ENCODE measurements around the gene EIF4EBP2. TPM values are rescaled to one million over a fixed set of nuclear protein-coding genes. Genes with fewer than 3 reads are reported as not detected.

EIF4EBP2 gene
- total RNA-seq, 1 experiment from 2014 or later = 36.7 TPM

- H2AFZ ChIP-seq (ENCODE audit: low read depth, low read length, poor library complexity, severe bottlenecking) = no peak overlapping the region
- intact Hi-C loops (cut with micrococcal nuclease) = loop anchor here (1.0 to 10.0 kb wide), 4 partner anchors 98 to 400 kb away; partner anchors contain the start of gene TYSND1
Measured at GRCh38 chr10:70364772-70365091, 39.2 kb upstream of the EIF4EBP2 start.

More at GRCh38 chr10:70364772-70365091, 39.2 kb upstream of the EIF4EBP2 start:
- TF ChIP-seq TCF7L2 (IDR thresholded peaks at IDR 0.05; ENCODE audit: borderline replicate concordance, extremely low read depth, insufficient read depth, insufficient read length) (no peak), EGR1 (IDR thresholded peaks at IDR 0.05; ENCODE audit: low read depth) (no peak), MAX (IDR thresholded peaks at IDR 0.05) (no peak), ZFX (IDR thresholded peaks at IDR 0.05) (no peak), YY1 (IDR thresholded peaks at IDR 0.05; ENCODE audit: extremely low read depth, insufficient replicate concordance, low read depth, low read length) (no peak), ATF3 (IDR thresholded peaks at IDR 0.05) (no peak), SIN3A (IDR thresholded peaks at IDR 0.05; ENCODE audit: low read depth) (no peak), FOSL1 (IDR thresholded peaks at IDR 0.05; ENCODE audit: low read depth) (no peak), CBX3 (IDR thresholded peaks at IDR 0.05; ENCODE audit: low read depth) (no peak), RAD21 (IDR thresholded peaks at IDR 0.05; ENCODE audit: low read depth) (no peak), ELF1 (IDR thresholded peaks at IDR 0.05; ENCODE audit: borderline replicate concordance, low read depth) (no peak), ZBTB33 (IDR thresholded peaks at IDR 0.05; ENCODE audit: extremely low read depth, insufficient replicate concordance, low read length) (no peak), ZNF274 (IDR thresholded peaks at IDR 0.05; ENCODE audit: low read depth, low read length) (no peak)
- ChIA-PET POLR2A (interaction anchor here (0.7 to 2.2 kb wide), 5 partner anchors 53 to 218 kb away, joined by 3 to 12 read pairs (median 4); partner anchors contain the start of gene TYSND1), RAD21 (ENCODE audit: low non-redundant PET in 1 of 2, low total read pairs in 2 of 2, uncharacterized antibody in 2 of 2, unreplicated experiment in 2 of 2) (interaction anchor here (0.6 to 2.9 kb wide), 11 partner anchors 14 to 401 kb away, joined by 3 to 30 read pairs (median 6); partner anchors contain the start of gene TYSND1 (in 1 of the 2)), CTCF (interaction anchor here (0.7 to 5.6 kb wide), 18 partner anchors 9 to 405 kb away, joined by 3 to 174 read pairs (median 9); partner anchors contain the start of genes PPA1 and TYSND1)
- Histone ChIP-seq H3K9ac (ENCODE audit: low read length) (no peak overlapping the region), H3K4me3 (replicated peaks in 1 of 2; ENCODE audit: low read depth in 1 of 2, low read length in 2 of 2) (no peak overlapping the region), H3K27ac (ENCODE audit: low read depth, low read length) (no peak overlapping the region), H3K27me3 (ENCODE audit: insufficient read depth, low read length) (no peaks in the 10 kb centered on the region), H4K20me1 (ENCODE audit: insufficient read depth) (no peaks in the 10 kb centered on the region), H3K79me2 (ENCODE audit: insufficient read depth, low read length) (0 out of 2 replicates have a peak, but pooled peaks cover 5% of the 10 kb centered on the region), H3K9me3 (ENCODE audit: control insufficient read depth in 1 of 2, insufficient read depth in 1 of 2, low read depth in 1 of 2, low read length in 2 of 2) (no peaks in the 10 kb centered on the region), H3K4me1 (ENCODE audit: control insufficient read depth in 1 of 2, insufficient read depth in 2 of 2, low read length in 2 of 2) (peaks cover 2 to 10% of the 10 kb centered on the region in 2 experiments; a peak in 3 of 4 replicates), H3K4me2 (ENCODE audit: low read length) (peak overlapping the region; percentile 32; the same call in 1 of the 2 replicates), H3K9me2 (ENCODE audit: insufficient read depth) (no peaks in the 10 kb centered on the region), H3K36me3 (ENCODE audit: control insufficient read depth in 1 of 2, insufficient read depth in 2 of 2, low read length in 2 of 2) (no peaks in the 10 kb centered on the region)
- no peak for DNase-seq (ENCODE audit: low read depth, low spot score)
- BruUV-seq (replicated peaks) = no TSS peak
- no peak for ATAC-seq

All from HCT116 (cell line).